GM12892 (cell line): ENCODE data around the gene CALHM2.

Experiments
- POLR2A ChIP-seq: IDR thresholded peaks from 2 replicates; pipeline ENCODE4 v1.6.1; 2011; ENCODE audit warnings: low read depth, low read length, control low read depth
- POLR2AphosphoS5 ChIP-seq: IDR thresholded peaks from 2 replicates; pipeline ENCODE4 v1.6.1; 2011; ENCODE audit warnings: low read depth, low read length, control low read depth
- TAF1 ChIP-seq: IDR thresholded peaks from 2 replicates; pipeline ENCODE4 v1.6.1; 2011; ENCODE audit warnings: low read depth, mild to moderate bottlenecking, control low read depth, low read length, borderline replicate concordance

GRCh38 chr10:103498936-103499638 is 46.9 kb upstream of the CALHM2 start:
- TF ChIP-seq POLR2A (no peak), POLR2AphosphoS5 (no peak), TAF1 (no peak)
